GM10266 (cell line): Measurements from ENCODE around the gene SLC17A5.

Experiments
- DNase-seq: peaks from one replicate; pipeline ENCODE4 v3.0.0; 2012; ENCODE audit errors: extremely low spot score
- CTCF ChIP-seq: IDR thresholded peaks from 2 replicates; pipeline ENCODE4 v1.5.1; 2012; ENCODE audit warnings: mild to moderate bottlenecking, low read depth; ENCODE audit not compliant: control insufficient read depth, insufficient read depth; ENCODE audit errors: missing control alignments

The SLC17A5 gene

GRCh38 chr6:73610444-73611275 lies 43.1 kb downstream of the SLC17A5 start:
- peak; percentile 37 for DNase-seq
- peak; percentile 41 for TF ChIP-seq CTCF

GRCh38 chr6:73608761-73609160 lies 45.0 kb downstream of the SLC17A5 start:
- no peak for TF ChIP-seq CTCF
- no peak for DNase-seq

- no peak for DNase-seq
- no peak for TF ChIP-seq CTCF
Measured at GRCh38 chr6:73606428-73606827, 47.4 kb downstream of the SLC17A5 start.

GRCh38 chr6:73604461-73604860 lies 49.3 kb downstream of the SLC17A5 start:
- no peak for DNase-seq
- no peak for TF ChIP-seq CTCF

GRCh38 chr6:73604020-73604419 lies 49.8 kb downstream of the SLC17A5 start:
- no peak for TF ChIP-seq CTCF
- DNase-seq = no peak

GRCh38 chr6:73586416-73586974 lies 67.3 kb downstream of the SLC17A5 start:
- TF ChIP-seq CTCF = no peak
- no peak for DNase-seq
